IPS-NIHi7 (cell line): ENCODE results near the gene ANHX.
"Not testable (repeated sequence)": the region's sequence is repeated elsewhere in the genome, so short reads cannot be mapped to it uniquely, and the experiment has no call there.

Experiments
- DNase-seq: peaks from one replicate; pipeline ENCODE4 v3.0.0; 2012; ENCODE audit warnings: mixed read lengths; ENCODE audit errors: extremely low spot score

Gene ANHX

DNA sequence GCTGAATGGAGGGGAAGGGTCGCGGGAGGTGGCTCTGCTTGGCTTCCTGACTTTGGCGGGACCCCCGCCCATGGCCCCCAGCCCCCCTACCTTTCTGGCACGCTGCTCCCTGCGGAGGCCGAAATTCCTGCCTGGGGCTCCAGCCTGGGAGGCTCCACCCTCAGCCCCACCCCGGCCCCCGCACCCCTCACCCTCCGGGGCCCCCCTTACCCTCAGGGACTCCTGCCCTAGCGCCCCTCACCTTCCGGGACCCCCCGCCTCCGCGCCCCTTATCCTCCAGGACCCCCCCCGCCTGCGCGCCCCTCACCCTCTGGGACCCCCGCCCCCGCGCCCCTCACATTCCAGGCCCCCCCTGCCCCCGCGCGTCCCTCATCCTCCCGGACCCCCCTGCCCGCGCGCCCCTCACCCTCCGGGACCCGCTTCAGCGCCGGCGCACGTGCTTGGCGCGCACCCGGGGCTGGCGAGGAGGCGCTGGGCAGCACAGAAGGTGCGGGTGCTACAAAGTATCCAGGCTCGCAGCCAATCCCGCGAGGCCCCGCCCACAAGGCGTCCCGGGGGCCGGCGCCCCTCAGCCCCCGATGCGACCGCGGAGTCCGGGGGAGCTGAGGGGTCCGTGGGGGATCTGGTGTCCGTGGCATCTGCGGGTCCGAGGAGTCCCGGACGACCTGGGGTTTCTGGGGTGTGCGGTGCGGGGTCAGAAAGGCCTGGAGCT is at the start of gene ANHX:
Gene ANHX, minus strand, starts transcription at position 477 of the 712 bp plus-strand sequence. CDS start 1,521 bp downstream, outside the sequence.
- no peak for DNase-seq

- DNase-seq, result not testable (repeated sequence)
These were observed 29.0 kb upstream of the ANHX start for GRCh38 chr12:133264668-133265067.

- no peak for DNase-seq
These were observed 28.5 kb upstream of the ANHX start for GRCh38 chr12:133264173-133264572.

DNA sequence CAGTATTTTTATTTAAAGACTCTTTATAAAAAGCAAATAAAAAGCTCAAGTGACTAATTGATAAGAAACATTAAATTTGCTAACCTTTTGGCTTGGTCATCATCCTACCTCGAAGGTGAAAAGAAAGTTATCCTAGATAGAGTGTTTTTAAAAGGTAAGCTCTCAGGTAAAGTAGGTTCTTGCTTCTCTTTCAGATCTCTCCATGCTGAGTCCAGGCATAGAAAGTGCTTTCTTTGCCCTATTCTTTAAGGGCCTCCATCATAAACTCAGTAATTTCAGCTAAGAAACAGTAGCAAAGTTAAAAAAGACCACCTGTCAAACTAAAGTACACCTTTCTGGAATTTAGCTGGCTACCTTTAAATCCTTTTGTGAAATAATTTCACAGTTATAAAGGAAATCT is 20.6 kb upstream of the ANHX start:
- DNase-seq, result no peak

DNA sequence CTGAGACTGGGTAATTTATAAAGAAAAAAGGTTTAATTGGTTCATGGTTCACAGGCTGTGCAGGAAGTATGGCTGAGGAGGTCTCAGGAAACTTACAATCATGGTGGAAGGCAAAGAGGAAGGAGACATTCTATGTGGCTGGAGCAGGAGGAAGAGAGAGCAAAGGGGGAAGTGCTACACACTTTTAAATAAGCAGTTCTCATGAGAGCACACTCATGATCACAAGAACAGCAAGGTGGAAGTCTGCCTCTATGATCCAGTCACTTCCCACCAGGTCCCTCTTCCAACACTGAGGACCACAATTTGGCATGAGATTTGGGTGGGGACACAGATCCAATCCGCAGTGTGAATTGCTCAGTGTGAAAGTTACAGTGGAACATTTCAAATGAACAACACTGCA is 20.2 kb upstream of the ANHX start:
- not testable (repeated sequence) for DNase-seq

DNA sequence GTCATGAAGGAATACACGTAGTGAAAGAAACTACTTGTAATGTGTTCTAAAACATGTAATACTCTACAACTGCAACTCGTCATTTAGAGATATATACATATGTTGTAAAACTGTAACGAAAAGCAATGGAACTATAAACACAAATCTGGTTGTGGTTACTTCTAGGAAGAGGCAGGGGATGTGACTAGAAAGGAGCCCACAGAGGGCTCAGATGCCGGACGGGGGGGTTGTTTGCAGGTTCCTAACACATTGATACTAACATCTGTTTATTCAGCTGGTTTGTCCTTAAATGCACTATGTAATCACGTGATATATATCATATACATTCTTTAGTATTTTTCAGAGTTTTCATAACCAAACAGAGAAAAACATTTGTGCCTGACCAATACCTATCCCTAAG is 16.1 kb upstream of the ANHX start:
- DNase-seq, result no peak

- no peak for DNase-seq
These were observed 879 bp upstream of the ANHX start for GRCh38 chr12:133236556-133236955.

DNA sequence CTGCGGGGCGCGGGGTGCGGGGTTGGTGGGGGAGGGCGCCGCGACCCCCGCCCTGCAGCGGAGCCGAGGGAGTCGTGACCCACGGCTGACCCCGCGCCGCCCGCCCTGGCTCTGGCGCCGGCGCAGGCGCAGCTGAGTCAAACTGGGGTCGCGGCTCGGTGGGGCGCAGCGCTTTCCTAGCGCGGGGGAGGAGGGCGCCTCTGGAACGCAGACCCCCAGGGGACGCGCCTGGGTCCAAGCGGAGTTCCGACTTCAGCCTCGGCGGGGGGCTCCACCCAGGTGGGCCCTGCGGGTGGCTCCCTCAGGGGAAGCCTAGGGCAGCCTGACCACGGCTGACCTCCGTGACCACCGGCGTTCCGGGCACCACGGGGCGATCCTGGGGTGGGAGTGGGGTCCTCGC is 467 bp upstream of the ANHX start:
- DNase-seq, result no peak

DNA sequence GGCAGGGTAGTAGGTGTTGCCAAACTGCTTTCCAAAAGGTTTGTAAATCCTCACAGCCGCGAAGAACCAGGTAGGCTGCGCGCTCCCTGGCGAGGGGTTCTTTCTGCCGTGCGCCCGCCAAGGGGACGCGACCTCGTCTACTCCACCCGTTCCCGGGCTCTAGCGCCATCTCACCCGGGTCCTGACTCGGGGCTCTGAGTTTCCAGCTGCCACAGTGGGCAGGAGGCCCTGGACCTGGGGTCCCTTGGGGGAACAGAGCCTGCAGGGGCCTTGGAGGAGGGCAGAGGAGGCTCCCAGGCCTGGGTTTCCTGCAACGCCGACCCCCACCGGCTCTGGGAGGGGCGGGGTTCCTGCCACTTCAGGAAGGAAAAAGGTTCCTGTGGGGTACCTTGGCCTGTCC is 706 bp downstream of the ANHX start:
- no peak for DNase-seq

- no peak for DNase-seq
These were observed 1.6 kb downstream of the ANHX start for GRCh38 chr12:133233993-133234564.

- no peak for DNase-seq
These were observed 2.7 kb downstream of the ANHX start for GRCh38 chr12:133233006-133233405.

DNA sequence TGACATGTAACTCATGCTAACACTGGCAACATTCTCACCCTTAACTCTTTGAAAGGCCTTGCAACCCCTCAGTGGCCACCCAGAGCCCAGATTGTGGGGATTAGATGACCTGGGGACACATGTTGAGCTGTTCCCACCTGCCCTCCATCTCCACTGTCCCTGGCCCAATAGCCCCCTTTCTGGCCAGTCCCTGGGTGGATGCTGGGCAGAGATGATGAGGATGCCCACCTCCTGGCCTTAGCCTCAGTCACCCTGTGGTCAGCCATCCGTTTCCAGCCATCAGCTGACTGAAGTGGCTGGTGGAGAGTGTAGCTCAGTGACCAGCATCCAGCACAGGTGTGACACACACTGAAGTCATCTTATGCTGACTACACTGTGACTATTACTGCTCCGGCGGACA is 4.7 kb downstream of the ANHX start:
- no peak for DNase-seq

DNA sequence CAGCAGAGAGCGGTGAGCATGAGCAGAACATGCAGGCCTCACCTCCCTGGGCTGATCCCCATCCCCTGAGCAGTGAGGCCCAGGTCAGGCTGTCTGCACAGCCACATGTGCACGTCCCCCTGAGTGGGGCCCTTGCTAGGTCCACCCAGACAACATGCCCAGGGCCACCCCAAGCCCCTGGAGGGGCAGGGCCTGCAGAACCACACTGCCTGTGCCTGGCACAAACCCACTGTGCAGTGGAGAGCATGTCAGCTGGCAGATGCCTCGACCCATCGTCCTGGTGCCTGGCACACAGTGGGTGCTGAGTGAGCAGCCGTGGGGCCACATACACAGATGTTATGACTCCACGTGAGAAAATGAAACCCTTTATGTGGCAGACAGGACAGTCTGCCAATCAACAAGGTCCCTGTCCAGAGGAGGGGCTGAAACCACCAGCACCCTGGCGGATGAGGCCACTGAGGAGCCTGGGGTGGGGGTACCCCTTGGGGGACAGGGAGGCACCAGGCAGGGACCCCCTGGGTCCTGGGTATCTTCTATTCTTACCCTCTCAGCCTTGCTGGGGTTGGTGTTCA is 8.3 kb downstream of the ANHX start:
- DNase-seq, result no peak

DNA sequence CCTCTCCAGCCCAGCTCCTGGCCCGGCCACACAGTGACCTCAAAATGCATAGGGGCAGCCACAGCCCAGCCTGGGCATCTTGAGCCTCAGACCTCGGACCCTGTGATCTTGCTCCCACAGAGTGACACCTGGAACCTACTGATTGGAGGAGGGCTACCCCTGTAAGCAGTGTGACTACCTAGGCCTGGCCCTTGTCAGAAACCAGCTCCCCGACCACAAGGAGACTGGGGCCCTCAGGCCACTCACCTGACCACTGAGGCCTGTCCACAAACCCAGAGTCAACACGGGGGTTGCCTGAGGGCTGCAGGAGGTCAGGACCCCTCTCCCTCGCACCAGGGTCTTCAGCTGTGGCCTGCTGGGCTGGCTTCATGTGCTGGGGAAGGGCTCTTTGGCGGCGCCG is 9.0 kb downstream of the ANHX start:
- DNase-seq, result no peak

DNA sequence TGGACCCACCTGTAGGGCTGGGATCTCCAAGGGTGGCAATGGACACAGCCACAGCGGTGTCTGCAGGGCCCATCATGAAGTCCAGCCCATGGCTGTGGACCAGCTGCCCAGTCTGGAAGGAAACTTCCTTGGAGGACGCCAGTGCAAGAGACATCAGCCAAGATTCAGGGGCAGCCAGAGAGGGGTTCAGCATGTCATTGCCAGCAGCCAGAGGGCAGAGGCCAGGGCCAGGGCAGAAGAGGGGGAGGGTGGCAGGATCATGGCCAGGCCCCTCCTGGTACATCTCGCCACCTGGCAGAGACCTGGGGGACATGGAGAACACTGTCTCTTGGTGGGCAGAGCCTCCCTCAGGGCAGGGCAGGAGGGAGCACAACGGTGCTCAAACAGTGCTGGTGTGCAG is 10.2 kb downstream of the ANHX start:
- DNase-seq, result no peak

GRCh38 chr12:133222211-133222610 is 13.5 kb downstream of the ANHX start:
- no peak for DNase-seq

- no peak for DNase-seq
These were observed 14.4 kb downstream of the ANHX start for GRCh38 chr12:133221241-133221640.

GRCh38 chr12:133220521-133220920 is 15.2 kb downstream of the ANHX start:
- DNase-seq, result no peak

GRCh38 chr12:133217219-133217618 is 18.5 kb downstream of the ANHX start:
- DNase-seq, result no peak

DNA sequence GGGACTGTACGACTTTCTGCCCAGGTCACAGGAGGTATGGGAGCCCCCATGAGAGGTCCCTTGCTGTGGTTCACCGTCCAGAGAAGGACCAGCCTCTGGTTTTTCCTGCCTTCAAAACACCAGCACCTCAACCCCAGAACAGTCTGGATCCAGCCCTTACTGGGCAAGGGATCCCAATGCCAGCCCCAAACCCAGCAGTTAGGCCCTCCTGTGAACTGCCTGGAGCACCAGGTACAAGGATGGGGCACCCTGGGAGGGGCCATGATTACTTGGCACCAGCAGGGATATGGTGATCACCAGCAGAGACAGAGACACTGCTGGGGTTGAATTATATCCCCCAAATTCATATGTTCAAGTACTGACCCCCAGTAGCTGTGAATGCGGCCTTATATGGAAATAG is 20.0 kb downstream of the ANHX start:
- DNase-seq, result no peak

DNA sequence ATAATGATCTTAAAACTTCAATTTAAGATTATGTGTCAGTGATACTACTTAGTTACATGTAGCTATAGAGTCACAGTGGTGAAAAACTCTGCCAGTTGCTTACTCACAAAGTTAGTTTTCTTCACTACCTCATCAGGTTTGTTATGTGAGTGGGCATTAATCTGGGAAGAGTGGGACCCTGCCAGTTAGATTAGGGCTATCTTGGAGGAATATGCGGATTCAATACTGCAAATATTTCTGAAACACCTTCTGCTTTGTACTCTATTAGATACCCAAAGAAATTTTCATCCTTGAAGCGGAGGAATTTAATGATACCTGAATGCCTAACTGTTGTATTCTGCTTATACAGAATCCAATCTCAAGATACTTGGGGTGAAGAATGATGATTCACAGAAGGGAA is 29.3 kb downstream of the ANHX start:
- no peak for DNase-seq

GRCh38 chr12:133204264-133204603 is 31.4 kb downstream of the ANHX start:
- DNase-seq, result no peak
